H4 (cell line): ENCODE results near the gene FOXP2. TPM values are rescaled to one million over a fixed set of nuclear protein-coding genes. Genes with fewer than 3 reads are reported as not detected.
"Not testable (repeated sequence)": the region's sequence is repeated elsewhere in the genome, so short reads cannot be mapped to it uniquely, and the experiment has no call there.

Experiments
- DNase-seq: peaks from one replicate; pipeline ENCODE4 v3.0.0-alpha.2; 2015; ENCODE audit warnings: low spot score
- total RNA-seq: library from RNA; depleted of rRNA; stranded (reverse); fragments of >200 nt; shearing (Covaris generic); gene quantifications from 2 replicates; pipeline ENCODE4 v1.2.3, GENCODE V29; 2014

The FOXP2 gene
- total RNA-seq, 1 experiment from 2014 or later: 1.7 TPM

GRCh38 chr7:114502454-114503254 is 88.0 kb downstream of the FOXP2 start:
- DNase-seq: peak; percentile 37

- DNase-seq: no peak
Observed at GRCh38 chr7:114504586-114504985, 90.0 kb downstream of the FOXP2 start.

GRCh38 chr7:114507381-114507780 is 92.8 kb downstream of the FOXP2 start:
- DNase-seq: no peak

GRCh38 chr7:114508086-114508485 is 93.5 kb downstream of the FOXP2 start:
- DNase-seq: peak; percentile 40

GRCh38 chr7:114510824-114511223 is 96.2 kb downstream of the FOXP2 start:
- DNase-seq: not testable (repeated sequence)

- DNase-seq: no peak
Observed at GRCh38 chr7:114519240-114519639, 104.6 kb downstream of the FOXP2 start.

- DNase-seq: no peak
Observed at GRCh38 chr7:114522081-114522480, 107.5 kb downstream of the FOXP2 start.

- no peak for DNase-seq
Observed at GRCh38 chr7:114527589-114527988, 113.0 kb downstream of the FOXP2 start.

- no peak for DNase-seq
Observed at GRCh38 chr7:114530057-114530611, 115.5 kb downstream of the FOXP2 start.

GRCh38 chr7:114531326-114531725 is 116.7 kb downstream of the FOXP2 start:
- no peak for DNase-seq

- DNase-seq: no peak
Observed at GRCh38 chr7:114533131-114533530, 118.5 kb downstream of the FOXP2 start.

GRCh38 chr7:114534953-114535352 is 120.3 kb downstream of the FOXP2 start:
- DNase-seq: no peak

GRCh38 chr7:114539575-114539974 is 125.0 kb downstream of the FOXP2 start:
- peak; percentile 25 for DNase-seq

- DNase-seq: no peak
Observed at GRCh38 chr7:114540291-114540690, 125.7 kb downstream of the FOXP2 start.

GRCh38 chr7:114547346-114547745 is 132.7 kb downstream of the FOXP2 start:
- not testable (repeated sequence) for DNase-seq

GRCh38 chr7:114548081-114548980 is 133.7 kb downstream of the FOXP2 start:
- DNase-seq: no peak

- peak; percentile 86 for DNase-seq
Observed at GRCh38 chr7:114554781-114555537, 140.3 kb downstream of the FOXP2 start.

- DNase-seq: no peak
Observed at GRCh38 chr7:114567416-114567815, 152.8 kb downstream of the FOXP2 start.

- DNase-seq: no peak
Observed at GRCh38 chr7:114569220-114569619, 154.6 kb downstream of the FOXP2 start.

GRCh38 chr7:114574384-114574783 is 159.8 kb downstream of the FOXP2 start:
- DNase-seq: no peak

- no peak for DNase-seq
Observed at GRCh38 chr7:114575098-114575497, 160.5 kb downstream of the FOXP2 start.

- not testable (repeated sequence) for DNase-seq
Observed at GRCh38 chr7:114580963-114581362, 166.3 kb downstream of the FOXP2 start.
